Osteocyte (in vitro differentiated cells): Measurements from ENCODE around the gene ANO6. TPM values are rescaled to one million over a fixed set of nuclear protein-coding genes. Genes with fewer than 3 reads are reported as not detected.

Source experiments
- DNase-seq: peaks from one replicate; pipeline ENCODE4 v3.0.0; 2021; ENCODE audit warnings: mixed read lengths; ENCODE audit not compliant: unreplicated experiment; ENCODE audit errors: extremely low spot score
- H3K27ac Mint-ChIP-seq: one replicate; pipeline ENCODE4 v1.8.0; 2021; ENCODE audit warnings: mild to moderate bottlenecking, mixed read lengths; ENCODE audit not compliant: unreplicated experiment
- H3K27me3 Mint-ChIP-seq: one replicate; pipeline ENCODE4 v1.8.0; 2021; ENCODE audit warnings: mixed read lengths; ENCODE audit not compliant: unreplicated experiment
- H3K36me3 Mint-ChIP-seq: one replicate; pipeline ENCODE4 v1.8.0; 2021; ENCODE audit warnings: mixed read lengths; ENCODE audit not compliant: unreplicated experiment
- H3K4me1 Mint-ChIP-seq: one replicate; pipeline ENCODE4 v1.8.0; 2021; ENCODE audit warnings: mixed read lengths; ENCODE audit not compliant: unreplicated experiment
- H3K4me3 Mint-ChIP-seq: one replicate; pipeline ENCODE4 v1.8.0; 2021; ENCODE audit warnings: mild to moderate bottlenecking, moderate library complexity, mixed read lengths; ENCODE audit not compliant: unreplicated experiment
- H3K9me3 Mint-ChIP-seq: one replicate; pipeline ENCODE4 v1.8.0; 2021; ENCODE audit warnings: mixed read lengths; ENCODE audit not compliant: unreplicated experiment
- total RNA-seq: library from RNA; stranded (reverse); gene quantifications from 2 replicates; pipeline ENCODE4 v1.2.1, GENCODE V29; 2021
- TF ChIP-seq, protein P1 (sequence below): fragments of 200-600 bp; sonication (generic); IDR thresholded peaks from 2 replicates; pipeline ENCODE4 v1.5.0; 2021; ENCODE audit warnings: antibody characterized with exemption, mild to moderate bottlenecking, moderate library complexity

Gene ANO6
- total RNA-seq, 1 donor from 2014 or later = 65.5 TPM

DNA sequence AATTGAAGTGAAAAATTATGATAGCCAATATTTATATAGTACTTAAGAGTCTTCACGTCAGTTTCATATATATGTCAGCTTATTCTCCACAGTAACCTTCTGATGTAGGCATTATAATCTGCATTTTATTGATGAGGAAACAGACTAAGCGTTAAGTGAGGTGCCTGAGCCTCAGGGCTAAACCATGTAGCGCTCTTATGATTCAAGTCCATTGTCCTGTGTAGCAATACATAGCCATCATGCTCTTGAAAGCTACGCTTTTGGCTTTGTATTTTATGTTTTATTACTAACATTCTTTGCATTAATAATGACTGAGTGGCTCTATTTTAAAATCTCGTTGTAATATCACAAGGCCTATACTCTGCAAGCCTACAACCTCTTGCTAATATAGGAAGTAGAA, 79.0 kb downstream of the ANO6 start:
- Mint-ChIP-seq H3K27me3 (no peaks in the 10 kb centered on the region), H3K4me1 (peaks cover 29% of the 10 kb centered on the region), H3K27ac (no peak overlapping the region), H3K9me3 (no peaks in the 10 kb centered on the region), H3K4me3 (no peak overlapping the region), H3K36me3 (peaks cover 3% of the 10 kb centered on the region)
- DNase-seq = no peak
- TF ChIP-seq, protein P1, sequence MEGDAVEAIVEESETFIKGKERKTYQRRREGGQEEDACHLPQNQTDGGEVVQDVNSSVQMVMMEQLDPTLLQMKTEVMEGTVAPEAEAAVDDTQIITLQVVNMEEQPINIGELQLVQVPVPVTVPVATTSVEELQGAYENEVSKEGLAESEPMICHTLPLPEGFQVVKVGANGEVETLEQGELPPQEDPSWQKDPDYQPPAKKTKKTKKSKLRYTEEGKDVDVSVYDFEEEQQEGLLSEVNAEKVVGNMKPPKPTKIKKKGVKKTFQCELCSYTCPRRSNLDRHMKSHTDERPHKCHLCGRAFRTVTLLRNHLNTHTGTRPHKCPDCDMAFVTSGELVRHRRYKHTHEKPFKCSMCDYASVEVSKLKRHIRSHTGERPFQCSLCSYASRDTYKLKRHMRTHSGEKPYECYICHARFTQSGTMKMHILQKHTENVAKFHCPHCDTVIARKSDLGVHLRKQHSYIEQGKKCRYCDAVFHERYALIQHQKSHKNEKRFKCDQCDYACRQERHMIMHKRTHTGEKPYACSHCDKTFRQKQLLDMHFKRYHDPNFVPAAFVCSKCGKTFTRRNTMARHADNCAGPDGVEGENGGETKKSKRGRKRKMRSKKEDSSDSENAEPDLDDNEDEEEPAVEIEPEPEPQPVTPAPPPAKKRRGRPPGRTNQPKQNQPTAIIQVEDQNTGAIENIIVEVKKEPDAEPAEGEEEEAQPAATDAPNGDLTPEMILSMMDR = no peak

DNA sequence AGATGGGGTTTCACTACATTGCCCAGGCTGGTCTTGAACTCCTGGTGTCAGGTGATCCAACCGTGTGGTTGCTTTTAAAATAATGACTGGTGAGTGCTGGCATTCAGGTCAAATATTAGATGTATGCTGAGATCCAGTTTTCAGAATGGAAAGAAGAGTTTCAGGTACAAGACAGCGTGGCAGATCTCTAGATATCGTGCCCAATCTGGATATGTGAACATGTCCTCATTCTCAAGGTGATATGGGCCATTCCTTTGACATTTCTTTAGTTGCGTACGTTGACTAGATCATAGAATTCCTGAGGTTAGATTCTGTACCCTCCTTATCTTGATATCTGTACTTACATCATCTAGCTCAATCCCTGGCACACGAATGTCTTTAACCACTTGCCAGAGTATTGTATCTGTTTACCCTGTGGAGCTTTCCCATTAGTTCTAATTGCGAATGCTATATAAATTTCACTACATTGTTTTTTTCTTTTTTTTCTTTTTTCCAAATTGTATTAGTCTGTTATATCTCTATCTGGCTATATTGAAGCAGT, 80.2 kb downstream of the ANO6 start:
- Mint-ChIP-seq H3K4me3 (no peak overlapping the region), H3K9me3 (no peaks in the 10 kb centered on the region), H3K4me1 (peaks cover 23% of the 10 kb centered on the region), H3K27ac (no peak overlapping the region), H3K36me3 (no peaks in the 10 kb centered on the region), H3K27me3 (no peaks in the 10 kb centered on the region)
- no peak for DNase-seq
- TF ChIP-seq, protein P1 = no peak

DNA sequence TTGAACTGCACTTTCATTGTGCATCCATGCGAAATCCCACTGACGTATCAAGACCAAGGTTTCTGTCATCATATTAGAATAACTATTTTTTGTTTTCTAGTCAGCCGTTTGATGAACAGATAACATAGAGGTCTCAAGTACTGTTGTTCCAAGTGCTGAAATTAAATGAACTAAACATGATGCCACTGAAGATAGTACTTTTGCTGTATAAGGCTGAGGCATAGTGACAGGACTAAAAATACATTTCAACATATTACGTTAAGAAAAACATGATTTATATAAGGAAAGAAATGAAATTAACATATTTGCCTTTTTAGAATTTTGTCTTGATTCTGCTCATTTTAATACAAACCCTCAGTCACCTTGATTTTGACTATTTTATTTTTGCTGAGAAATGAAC, 82.2 kb downstream of the ANO6 start:
- H3K27ac Mint-ChIP-seq = no peak overlapping the region
- peaks cover 24% of the 10 kb centered on the region for H3K4me1 Mint-ChIP-seq
- DNase-seq = no peak
- H3K4me3 Mint-ChIP-seq = no peak overlapping the region
- TF ChIP-seq, protein P1 = no peak
- H3K36me3 Mint-ChIP-seq = no peaks in the 10 kb centered on the region
- H3K9me3 Mint-ChIP-seq = no peaks in the 10 kb centered on the region
- no peaks in the 10 kb centered on the region for H3K27me3 Mint-ChIP-seq

DNA sequence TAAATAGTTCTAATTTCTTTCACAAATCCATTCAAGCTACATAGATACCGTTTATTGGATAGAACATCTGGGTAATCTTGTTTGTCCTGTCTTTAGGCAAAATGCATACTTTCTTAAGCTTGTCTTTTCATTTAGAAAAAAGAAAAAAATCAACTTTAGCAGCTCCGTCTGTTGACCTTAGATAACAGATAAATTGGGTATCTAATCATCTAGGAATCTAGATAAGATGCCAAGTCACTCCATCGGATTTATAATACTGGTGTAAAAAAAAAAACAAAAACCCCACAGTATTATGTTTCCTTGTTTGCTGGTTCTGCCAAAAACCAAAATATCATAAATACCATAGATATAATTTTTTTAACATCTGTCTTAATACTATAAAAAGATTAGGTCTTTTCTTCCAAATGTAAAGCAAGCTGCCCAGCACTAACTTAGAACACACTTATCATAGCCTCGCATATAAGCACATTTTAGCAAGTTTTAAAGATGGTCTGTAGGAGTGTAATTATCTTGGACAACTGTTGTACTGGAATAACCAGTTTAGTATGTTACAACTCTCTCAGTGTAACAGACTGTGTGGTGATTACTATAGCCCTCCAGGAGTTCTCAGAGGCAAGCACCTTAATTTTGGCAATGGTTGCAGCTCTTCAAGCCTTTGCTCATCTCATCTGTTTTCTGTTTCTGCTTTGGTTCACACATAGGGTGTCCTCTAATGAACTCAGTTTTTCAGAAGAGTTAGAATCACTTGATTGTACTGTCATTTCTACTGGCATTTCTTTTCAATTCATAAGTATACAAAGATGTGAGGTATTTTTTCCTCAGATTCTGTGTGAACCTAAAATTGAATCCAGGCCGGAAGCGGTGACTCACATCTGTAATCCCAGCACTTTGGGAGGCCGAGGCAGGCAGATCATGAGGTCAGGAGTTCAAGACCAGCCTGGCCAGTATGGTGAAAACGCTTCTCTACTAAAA, 83.1 kb downstream of the ANO6 start:
- TF ChIP-seq, protein P1 = no peak
- Mint-ChIP-seq H3K27ac (peak overlapping the region; percentile 62), H3K4me3 (no peak overlapping the region), H3K27me3 (no peaks in the 10 kb centered on the region), H3K9me3 (no peaks in the 10 kb centered on the region), H3K36me3 (no peaks in the 10 kb centered on the region), H3K4me1 (peaks cover 23% of the 10 kb centered on the region)
- DNase-seq = no peak
